GM12864 (cell line): Measurements from ENCODE around the gene MTF1.

Experiments used
- DNase-seq: peaks from one replicate; pipeline ENCODE4 v3.0.0-alpha.2; 2011; ENCODE audit warnings: low read depth
- H3K4me3 ChIP-seq: 2 replicates; pipeline ENCODE4 v1.5.1; 2011; ENCODE audit warnings: mild to moderate bottlenecking, low read depth, low read length, control low read depth
- TF ChIP-seq, protein P1 (sequence below): IDR thresholded peaks from 2 replicates; pipeline ENCODE4 v1.5.1; 2011; ENCODE audit warnings: low read depth, mild to moderate bottlenecking, moderate library complexity, low read length, control low read depth, inconsistent platforms; ENCODE audit errors: missing control alignments

The MTF1 gene

DNA sequence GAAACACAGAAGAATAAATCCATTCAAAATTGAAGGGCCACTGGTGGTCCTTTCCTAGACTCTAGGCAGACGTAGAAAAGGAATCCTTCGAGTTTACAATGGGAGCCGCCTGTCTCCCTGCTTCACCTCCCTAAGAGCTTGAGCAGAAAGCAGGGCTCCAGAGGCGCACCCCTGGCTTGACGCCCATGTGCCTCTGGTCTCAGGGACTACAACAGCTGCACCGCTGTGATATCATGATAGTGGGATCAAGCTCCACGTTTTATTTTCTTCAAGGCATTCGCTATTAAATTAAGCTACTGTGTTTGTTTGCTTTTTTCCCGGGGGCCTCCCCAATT lies 52.2 kb downstream of the MTF1 start:
- H3K4me3 ChIP-seq, result peak overlapping the region; percentile 65
- DNase-seq, result no peak
- TF ChIP-seq, protein P1, sequence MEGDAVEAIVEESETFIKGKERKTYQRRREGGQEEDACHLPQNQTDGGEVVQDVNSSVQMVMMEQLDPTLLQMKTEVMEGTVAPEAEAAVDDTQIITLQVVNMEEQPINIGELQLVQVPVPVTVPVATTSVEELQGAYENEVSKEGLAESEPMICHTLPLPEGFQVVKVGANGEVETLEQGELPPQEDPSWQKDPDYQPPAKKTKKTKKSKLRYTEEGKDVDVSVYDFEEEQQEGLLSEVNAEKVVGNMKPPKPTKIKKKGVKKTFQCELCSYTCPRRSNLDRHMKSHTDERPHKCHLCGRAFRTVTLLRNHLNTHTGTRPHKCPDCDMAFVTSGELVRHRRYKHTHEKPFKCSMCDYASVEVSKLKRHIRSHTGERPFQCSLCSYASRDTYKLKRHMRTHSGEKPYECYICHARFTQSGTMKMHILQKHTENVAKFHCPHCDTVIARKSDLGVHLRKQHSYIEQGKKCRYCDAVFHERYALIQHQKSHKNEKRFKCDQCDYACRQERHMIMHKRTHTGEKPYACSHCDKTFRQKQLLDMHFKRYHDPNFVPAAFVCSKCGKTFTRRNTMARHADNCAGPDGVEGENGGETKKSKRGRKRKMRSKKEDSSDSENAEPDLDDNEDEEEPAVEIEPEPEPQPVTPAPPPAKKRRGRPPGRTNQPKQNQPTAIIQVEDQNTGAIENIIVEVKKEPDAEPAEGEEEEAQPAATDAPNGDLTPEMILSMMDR, result no peak

DNA sequence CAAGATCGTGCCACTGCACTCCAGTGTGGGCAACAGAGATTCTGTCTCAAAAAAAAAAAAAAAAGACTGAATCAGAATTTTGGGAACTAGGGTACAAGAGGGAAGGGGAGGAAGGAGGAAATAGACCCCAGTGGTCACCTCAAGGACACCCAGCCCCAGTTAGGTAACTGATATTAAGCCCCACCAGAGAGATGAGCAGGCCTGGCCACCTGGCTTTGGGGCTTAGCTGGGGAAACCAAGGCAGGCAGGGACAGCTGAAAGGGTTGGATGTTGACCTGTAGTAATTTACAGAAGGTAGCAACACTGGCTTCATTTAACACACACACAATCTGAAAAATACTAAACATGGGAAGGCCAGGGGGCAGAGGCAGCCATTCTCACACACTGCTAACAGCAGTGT lies 57.0 kb downstream of the MTF1 start:
- DNase-seq, result no peak
- no peak overlapping the region for H3K4me3 ChIP-seq
- TF ChIP-seq, protein P1, result no peak

DNA sequence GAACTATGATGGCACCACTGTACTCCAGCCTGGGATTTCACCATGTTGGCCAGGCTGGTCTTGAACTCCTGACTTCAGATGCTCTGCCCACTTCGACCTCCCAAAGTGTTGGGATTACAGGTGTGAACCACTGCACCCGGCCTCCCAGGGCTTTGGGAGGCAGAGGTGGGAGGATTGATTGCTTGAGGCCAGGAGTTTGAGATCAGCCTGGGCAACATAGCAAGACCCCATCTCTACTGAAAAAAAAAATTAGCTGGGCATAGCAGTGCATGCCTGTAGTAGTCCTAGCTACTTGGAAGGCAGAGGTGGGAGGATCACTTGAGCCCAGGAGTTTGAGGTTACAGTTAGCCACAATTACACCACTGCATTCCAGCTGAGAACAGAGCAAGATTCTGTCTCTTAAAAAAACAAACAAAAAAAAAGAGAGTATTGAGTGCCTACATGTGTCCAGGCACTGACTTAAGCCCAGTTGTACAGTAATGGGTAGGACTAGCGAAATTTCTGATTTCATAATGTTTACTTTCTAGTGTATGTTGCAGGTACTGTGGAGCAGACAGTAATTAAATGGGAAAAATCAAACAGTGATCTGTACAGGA lies 61.5 kb downstream of the MTF1 start:
- TF ChIP-seq, protein P1, result no peak
- H3K4me3 ChIP-seq, result no peak overlapping the region
- no peak for DNase-seq

DNA sequence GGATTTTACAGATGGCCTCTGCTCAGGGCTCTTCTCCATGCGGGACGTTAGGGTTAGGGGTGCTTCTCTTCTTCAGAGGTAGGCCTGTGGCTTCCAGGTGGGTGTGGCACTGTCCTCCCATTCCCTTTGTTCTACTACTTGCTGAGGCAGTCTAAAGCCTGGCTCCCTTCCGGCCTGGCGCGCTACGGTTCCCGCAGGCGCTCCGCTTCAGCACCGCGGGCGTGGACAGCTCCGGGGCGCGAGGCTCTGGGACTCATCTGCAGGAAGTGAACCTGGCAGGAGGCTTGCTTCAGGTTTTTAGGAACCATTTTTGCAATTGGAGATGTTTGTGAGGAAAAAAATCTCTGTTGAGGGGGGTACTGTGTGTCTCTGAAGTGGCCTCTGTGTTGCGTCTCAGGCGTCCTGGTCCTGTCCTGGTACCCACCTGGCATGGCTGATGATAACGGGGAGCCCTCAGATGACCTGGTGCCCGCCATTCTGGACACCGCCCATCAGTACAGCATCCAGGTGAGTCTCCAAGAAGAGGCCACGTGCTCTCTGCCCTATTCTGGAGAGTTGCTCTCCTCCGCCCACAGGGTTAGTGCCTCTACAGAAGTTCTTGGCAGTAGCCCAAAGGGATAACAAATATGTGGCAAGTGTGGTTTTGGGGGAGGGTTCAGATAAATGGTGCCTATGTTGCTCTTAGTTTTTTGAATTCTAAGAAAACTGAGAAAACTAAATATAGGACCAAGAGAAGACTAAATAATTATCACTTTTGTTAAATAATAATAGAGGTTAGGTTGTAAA lies 63.9 kb downstream of the MTF1 start:
- TF ChIP-seq, protein P1, result no peak
- DNase-seq, result no peak
- peak overlapping the region; percentile 69; the same call in 1 of the 2 replicates for H3K4me3 ChIP-seq

DNA sequence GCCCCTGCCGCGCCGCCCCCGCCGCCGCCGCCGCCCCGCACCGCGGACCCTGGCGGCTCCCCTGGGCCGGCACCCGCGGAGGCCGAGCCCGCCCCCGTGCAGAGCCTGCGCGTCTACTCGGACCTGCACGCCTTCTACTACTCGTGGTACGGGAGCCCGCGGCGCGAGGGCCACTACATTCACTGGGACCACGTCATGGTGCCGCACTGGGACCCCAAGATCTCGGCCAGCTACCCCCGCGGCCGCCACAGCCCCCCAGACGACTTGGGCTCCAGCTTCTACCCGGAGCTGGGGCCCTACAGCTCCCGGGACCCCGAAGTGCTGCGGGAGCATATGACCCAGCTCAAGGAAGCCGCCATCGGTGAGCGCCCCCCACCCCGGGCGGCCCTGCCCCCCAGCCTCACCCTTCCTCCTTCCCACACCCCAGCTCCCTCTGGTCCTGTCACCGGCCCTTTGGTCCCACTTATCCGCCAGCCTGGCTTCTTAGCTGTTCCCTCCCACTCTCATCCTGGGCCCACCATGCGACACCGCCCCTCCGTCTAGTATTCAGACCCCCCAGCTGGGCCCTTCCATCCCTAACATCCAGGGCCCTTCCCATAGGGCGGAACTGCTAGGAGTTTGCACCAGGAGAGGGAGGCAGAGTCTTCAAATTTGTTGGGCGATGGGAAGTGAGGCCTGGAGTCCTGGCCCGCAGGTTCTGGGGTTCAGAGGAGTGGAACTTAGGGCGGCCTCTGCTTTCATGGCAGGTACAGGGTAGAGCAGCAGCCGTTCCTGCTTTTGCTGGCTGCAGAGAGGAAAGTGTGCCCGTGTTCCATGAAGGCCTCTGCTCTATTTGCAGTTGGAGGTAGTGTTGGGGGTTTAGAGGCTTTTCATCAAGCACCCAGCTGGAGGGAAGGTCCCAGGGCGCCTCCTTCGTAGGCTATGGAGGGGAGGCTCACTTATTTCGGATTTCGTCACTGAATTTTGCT lies 64.7 kb downstream of the MTF1 start:
- TF ChIP-seq, protein P1, result no peak
- H3K4me3 ChIP-seq, result peak overlapping the region; percentile 69
- DNase-seq, result no peak

DNA sequence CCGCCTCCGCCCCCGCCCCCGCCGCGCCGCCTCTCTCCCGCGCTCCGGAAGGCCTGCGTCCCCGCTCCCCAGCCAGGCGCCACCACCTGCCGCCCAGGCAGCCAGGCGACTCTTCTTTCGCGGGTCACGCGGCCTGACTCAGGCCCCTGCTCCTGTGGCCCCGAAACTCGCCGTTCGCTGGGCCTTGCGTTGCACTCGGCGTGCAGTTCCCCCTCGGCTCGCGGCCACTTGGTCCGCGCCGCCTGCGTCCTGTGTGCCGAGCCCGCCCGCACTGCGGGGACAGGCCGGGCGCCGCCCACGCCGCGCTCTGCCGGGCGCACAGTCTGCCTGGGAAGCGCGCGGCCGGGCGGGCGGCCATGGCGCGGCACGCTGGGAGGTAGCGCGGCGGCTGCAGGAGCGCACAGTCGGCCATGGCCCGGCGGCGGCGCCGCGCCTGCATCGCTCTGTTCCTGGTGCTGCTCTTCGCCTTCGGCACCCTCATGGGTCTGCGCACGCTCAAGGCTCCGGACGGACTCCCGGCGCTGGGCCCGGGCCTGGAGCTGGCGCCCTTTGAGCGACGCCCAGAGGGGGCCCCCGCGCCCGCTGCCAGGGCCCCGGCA lies 65.5 kb downstream of the MTF1 start, which contains the start of gene MANEAL:
Gene MANEAL, plus strand, starts transcription at position 75 of the 599 bp plus-strand sequence. Its CDS starts 336 bp downstream, at position 411.
- DNase-seq, result no peak
- peak within 1 kb of the TSS; percentile 69 for H3K4me3 ChIP-seq
- TF ChIP-seq, protein P1, result no peak
